ENCODE results near the gene NUP93. TPM values are rescaled to one million over a fixed set of nuclear protein-coding genes. Genes with fewer than 3 reads are reported as not detected.

Gene NUP93
- total and polyA plus RNA-seq, 10 donors: 29.2 to 102 (median 56.6) TPM

GRCh38 chr16:56877486-56878182 is 147.7 kb downstream of the NUP93 start:
- WGBS, 5 donors: 90 to 97% (median 92%) methylated on average over 9 to 13 of the region's 13 CpGs
- no peak overlapping the region for H3K27ac ChIP-seq

DNA sequence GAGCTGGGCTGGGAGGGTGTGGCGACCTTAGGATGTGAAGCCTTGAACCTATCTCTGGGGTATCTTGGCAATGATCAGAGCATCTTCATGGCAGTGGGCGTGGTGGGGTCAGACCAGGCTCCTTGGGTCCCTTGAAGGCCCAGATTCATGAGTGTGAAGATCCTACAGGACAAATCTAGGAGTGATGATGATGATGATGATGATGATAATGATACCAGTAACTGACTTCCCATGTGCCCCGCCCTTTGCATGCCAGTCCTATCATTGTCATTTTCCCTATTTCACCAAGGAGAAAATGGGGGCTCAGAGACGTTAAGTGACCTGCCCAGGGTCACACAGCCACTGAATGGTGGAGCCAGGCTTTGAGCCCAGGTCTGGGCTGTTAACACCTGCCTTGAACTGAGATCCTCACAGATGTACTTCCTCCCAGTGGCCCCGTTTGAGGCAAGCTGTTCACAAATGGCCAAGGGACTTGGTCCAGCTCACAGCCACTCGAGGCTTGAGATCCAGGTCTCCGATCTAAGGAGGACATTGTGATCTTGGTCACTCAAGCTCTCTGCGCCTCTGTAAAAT is 148.4 kb downstream of the NUP93 start:
- intact Hi-C loops (cut with DNase I; ENCODE audit: low total_unique reads): no loop called here
- no peaks in the 10 kb centered on the region for H3K36me3 ChIP-seq
- H3K27me3 ChIP-seq (replicated peaks in 1 of 7): no peaks in the 10 kb centered on the region
- no peak for DNase-seq
- TF ChIP-seq POLR2AphosphoS5 (IDR thresholded peaks at IDR 0.05) (no peak), POLR2A (IDR thresholded peaks at IDR 0.05) (no peak), CTCF (IDR thresholded peaks at IDR 0.05 in 8 of 11, conservative IDR thresholded peaks at IDR 0.05 in 3 of 11) (no peak)
- peaks cover 0 to 8% (median 0%) of the 10 kb centered on the region in 6 donors for H3K4me1 ChIP-seq
- no peak overlapping the region for H3K27ac ChIP-seq
- WGBS, 5 donors: 84 to 92% (median 90%) methylated on average over 7 to 8 of the region's 8 CpGs
- no peak overlapping the region for H3K4me3 ChIP-seq
- H3K9me3 ChIP-seq: no peaks in the 10 kb centered on the region

More at GRCh38 chr16:56877486-56878182, 147.7 kb downstream of the NUP93 start:
- Histone ChIP-seq H3K4me1 (peaks cover 0 to 11% (median 0%) of the 10 kb centered on the region in 6 donors), H3K9me3 (no peaks in the 10 kb centered on the region), H3K27me3 (replicated peaks in 1 of 7) (no peaks in the 10 kb centered on the region), H3K36me3 (no peaks in the 10 kb centered on the region), H3K4me3 (no peak overlapping the region)
- intact Hi-C loops (cut with DNase I; ENCODE audit: low total_unique reads): no loop called here
- no peak for DNase-seq
- TF ChIP-seq POLR2AphosphoS5 (IDR thresholded peaks at IDR 0.05): no peak

DNA sequence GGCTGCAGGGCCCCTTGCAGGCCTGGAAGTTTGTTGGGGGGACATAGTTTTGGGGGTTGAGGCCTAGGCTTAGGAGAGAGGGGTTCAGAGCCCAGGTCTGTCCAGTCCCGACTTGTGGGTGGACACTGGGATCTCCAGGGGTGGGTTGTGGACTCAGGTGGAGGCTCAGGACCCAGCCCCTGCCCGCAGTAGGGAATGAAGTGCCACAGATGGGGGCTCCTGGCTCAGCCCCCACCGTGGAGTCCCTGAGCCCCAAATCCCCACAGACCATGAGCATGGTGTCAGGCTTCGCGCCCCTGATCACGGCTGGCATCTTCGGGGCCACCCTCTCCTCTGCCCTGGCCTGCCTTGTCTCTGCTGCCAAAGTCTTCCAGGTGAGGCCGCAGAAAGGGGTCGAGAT is 149.3 kb downstream of the NUP93 start:
- DNase-seq: no peak
- Histone ChIP-seq H3K36me3 (no peaks in the 10 kb centered on the region), H3K27me3 (replicated peaks in 1 of 7) (no peaks in the 10 kb centered on the region), H3K4me3 (no peak overlapping the region), H3K27ac (no peak overlapping the region), H3K9me3 (no peaks in the 10 kb centered on the region), H3K4me1 (peaks cover 0 to 8% (median 0%) of the 10 kb centered on the region in 6 donors)
- 79 to 93% (median 89%) methylated on average over 2 to 9 of the region's 9 CpGs for WGBS, 5 donors
- TF ChIP-seq POLR2AphosphoS5 (IDR thresholded peaks at IDR 0.05): no peak
- no peak for TF ChIP-seq CTCF (IDR thresholded peaks at IDR 0.05 in 8 of 11, conservative IDR thresholded peaks at IDR 0.05 in 3 of 11)
- TF ChIP-seq POLR2A (IDR thresholded peaks at IDR 0.05): no peak
- intact Hi-C loops (cut with DNase I; ENCODE audit: low total_unique reads): no loop called here

- no peaks in the 10 kb centered on the region for H3K27me3 ChIP-seq (replicated peaks in 1 of 7)
- H3K9me3 ChIP-seq: no peaks in the 10 kb centered on the region
- H3K36me3 ChIP-seq: no peaks in the 10 kb centered on the region
- no peak overlapping the region for H3K27ac ChIP-seq
- WGBS, 5 donors: 88 to 96% (median 93%) methylated on average over 6 to 12 of the region's 12 CpGs
- no peak for DNase-seq
- TF ChIP-seq CTCF (IDR thresholded peaks at IDR 0.05 in 8 of 11, conservative IDR thresholded peaks at IDR 0.05 in 3 of 11): no peak
- intact Hi-C loops (cut with DNase I; ENCODE audit: low total_unique reads): no loop called here
- peaks cover 0 to 2% (median 0%) of the 10 kb centered on the region in 6 donors for H3K4me1 ChIP-seq
- H3K4me3 ChIP-seq: no peak overlapping the region
These were observed 150.2 kb downstream of the NUP93 start for GRCh38 chr16:56880176-56880575.

Data from spleen (tissue), 11 donors.